NCI-H1694 treated with DMSO at 0.1 percent for 48 hours (cell line): Measurements from ENCODE around the gene ENPP1.

Experiments
- DNase-seq: peaks from one replicate; lab custom pipeline; 2025; lab: John Stamatoyannopoulos, UW

The ENPP1 gene

DNA sequence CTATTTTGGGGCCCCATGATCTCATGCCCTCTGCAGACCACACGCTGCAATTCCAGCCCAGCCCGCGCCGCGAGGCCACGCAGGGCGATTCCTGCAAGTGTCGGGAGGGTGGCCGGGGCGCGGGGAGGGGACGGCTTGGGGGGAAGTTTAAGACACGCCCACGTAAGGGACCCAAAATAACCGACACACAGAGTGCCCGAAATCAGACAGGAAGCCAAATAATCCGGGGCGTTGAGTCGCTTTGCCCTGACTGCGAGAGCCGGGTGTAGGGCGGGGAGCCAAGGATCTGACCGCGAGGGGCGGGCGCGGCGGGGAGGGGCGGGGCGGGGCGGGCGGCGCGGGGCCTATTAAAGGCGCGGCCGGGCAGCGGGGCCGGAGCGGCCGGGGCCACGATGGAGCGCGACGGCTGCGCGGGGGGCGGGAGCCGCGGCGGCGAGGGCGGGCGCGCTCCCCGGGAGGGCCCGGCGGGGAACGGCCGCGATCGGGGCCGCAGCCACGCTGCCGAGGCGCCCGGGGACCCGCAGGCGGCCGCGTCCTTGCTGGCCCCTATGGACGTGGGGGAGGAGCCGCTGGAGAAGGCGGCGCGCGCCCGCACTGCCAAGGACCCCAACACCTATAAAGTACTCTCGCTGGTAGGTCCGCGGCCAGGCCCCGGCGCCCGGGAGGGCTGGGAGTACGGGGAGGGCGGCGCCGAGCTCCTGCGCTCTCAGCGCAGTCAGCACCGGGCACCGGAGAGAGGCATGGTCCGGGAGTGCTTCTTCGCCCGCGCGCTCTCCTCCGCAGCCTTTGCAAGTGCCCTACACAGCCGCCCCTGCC, at the start of gene ENPP1:
TSS of gene ENPP1 (plus strand) at position 377 of the 816 bp plus-strand sequence. CDS start at position 393, 16 bp downstream.
- no peak for DNase-seq

- no peak for DNase-seq
Measured at GRCh38 chr6:131758920-131759319, 48.9 kb upstream of the ENPP1 start.

DNA sequence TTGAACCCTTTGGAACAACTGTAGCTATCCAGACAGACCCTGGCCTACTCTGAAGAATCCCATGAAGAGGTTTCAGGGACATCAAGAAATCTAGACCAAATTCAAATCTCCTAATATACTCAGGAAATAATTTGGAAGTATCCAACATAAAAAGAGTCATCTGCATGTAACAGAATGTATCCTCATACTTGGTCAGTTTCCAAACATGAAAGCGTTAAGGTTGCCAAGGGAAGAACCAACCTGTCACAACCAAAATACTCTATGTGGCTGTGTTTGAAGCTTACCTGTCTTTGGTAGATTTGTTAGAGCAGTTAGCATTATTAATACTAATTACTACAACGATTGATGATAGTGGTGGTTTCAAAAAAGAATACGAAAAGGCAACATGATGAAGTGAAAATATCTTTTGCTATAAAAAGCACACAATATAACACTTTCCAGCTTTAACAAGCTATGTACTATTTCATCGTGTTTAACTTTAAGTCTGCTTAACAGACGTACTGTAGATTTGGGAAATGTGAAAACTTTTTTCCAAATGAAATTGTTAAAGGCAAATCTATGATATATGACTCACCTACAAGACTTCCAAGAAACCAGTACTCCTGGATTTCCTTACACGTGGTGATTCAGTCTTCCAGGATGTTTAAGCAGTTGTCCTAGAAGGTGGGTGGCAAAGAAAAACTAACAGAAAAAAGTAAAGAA, 46.6 kb upstream of the ENPP1 start:
- DNase-seq: no peak

GRCh38 chr6:131761762-131762067, 46.1 kb upstream of the ENPP1 start:
- DNase-seq: no peak

DNA sequence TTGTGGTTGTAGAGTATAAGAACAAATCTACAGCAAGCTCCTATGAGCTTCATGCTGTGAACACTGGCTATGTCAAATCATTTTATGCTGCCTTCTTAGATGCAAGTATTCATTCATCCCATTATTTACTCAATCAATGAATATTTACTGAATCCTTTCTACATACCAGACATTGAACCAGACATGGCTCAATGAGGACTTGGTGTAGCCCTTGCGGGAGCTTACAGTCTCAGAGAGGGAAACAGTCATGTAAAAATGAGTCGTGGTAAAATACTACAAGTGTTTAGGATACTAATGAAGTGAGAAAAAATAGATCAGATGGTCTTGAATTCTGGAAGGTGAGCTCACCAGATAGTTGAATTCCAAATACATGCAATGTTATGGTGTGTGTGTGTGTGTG, 44.8 kb upstream of the ENPP1 start:
- DNase-seq: no peak

DNA sequence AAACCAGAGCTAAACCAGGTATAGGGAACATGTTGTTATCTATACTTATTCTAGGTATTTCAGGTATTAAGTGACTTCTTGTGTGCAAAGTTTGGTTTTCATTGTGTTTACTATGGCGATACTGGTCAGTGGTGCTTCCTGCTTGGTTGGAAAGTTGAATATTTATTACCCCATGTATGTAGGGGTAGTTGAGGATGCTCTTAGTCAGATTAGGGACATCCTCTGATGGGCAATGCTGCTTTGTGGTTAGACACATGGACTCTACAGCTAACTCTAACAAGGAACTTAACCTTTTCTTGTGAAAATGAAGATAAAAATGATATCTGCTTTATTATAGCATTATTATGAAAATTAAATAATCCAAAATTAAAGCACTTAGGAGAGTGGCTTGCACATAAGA, 44.1 kb upstream of the ENPP1 start:
- DNase-seq: no peak

DNA sequence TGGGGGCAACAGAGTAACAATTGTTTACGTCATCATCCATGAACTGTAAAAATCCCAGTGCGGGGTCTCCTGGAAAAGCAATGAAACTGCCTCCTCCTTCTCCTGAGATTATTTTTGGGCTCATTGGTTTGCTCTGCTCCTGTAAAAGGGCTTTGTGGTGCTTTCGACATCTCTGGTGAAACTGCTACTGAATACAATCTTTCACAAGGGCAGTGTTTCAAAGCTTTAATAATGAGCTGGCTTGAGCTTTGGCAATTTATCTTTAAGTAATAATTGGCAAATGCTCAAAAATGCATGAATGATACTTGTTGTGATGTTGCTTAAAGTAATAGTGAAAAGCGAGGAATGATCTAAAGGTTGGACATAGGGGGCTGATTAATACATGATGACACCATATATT, 43.5 kb upstream of the ENPP1 start:
- DNase-seq: no peak

DNA sequence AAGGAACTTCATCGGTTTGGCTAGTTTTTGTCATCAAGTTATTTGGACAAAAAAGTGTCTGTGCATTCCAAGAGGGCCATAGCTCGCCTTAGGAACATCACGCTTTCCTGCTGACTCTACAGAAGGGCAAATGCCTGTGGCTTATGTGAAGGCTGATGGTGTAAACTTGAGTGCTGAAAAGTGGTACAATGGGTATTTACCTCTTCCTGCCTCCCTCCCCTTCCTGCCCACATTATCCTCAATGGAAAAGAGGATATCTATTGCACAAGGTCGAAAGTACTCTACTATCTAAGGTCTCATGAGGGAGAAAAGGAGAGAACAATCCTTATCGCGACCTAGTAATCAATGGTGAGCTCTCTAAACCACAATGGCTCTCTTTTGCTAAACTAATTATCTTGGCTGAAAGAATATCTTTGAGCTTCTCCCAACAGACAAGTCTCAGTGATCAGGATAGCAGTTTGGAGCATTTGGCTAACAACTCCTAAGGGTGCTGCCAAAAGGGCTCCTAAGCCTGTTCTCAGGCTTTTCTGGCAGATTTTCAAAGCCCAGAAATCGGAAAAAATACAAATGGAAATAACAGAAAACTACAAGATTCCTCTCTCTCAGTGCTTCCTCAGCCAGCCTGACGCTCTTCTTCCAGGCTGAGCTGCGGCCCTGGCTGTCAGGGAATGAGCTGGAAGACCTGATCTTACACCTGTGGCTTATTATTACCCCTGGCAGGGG, 42.6 kb upstream of the ENPP1 start:
- no peak for DNase-seq

- no peak for DNase-seq
Measured at GRCh38 chr6:131765804-131766135, 42.0 kb upstream of the ENPP1 start.

DNA sequence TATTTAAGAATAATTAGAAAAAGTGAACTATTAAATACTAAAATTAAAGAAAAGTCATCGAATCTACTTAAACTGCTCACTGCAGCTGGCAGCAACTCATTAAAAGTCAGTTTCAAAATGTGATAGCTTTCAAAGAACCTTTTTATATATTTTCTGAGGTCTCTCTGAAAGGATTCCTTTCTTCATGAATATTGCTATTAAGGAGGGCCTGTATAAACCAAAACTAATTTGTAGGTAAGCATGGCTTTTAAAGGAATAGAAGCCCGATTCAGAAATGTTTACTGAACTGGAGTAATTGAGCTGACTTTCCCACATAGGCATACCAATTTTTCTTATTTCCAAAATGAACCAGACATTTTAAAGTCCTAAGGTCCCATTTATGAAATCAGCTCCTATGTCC, 41.2 kb upstream of the ENPP1 start:
- DNase-seq: no peak

GRCh38 chr6:131768964-131769363, 38.9 kb upstream of the ENPP1 start:
- DNase-seq: no peak

DNA sequence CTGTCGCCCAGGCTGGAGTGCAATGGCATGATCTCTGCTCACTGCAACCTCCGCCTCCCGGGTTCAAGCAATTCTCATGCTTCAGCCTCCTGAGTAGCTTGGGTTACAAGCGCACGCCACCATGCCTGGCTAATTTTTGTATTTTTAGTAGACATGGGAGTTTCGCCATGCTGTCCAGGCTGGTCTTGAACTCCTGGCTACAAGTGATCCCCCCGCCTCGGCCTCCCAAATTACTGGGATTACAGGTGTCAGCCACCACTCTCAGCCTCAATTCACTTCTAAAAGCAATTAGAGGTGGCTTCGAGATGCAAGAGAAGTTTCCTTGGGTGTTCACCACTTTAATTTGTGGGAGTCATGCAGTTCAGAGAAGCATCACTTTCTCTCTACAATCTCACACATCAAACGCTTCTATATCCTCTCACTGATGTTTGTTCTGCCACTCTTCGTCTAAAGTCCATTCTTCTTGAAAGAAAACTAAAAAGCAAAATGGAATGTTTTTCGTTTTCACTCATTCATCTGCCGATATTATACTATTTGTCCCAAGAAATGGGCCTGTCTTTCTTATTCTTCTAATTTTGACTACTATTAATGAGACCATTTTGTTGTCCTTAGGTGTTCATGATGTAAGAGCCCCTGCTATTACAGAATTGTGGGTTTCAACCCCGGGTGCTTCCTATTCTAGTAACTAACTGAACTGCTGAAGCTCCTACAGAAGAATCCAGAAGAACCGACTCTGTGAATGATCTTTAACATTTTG, 38.3 kb upstream of the ENPP1 start:
- no peak for DNase-seq

- no peak for DNase-seq
Measured at GRCh38 chr6:131770776-131771175, 37.0 kb upstream of the ENPP1 start.

- no peak for DNase-seq
Measured at GRCh38 chr6:131773284-131773950, 34.4 kb upstream of the ENPP1 start.

GRCh38 chr6:131775886-131776285, 31.9 kb upstream of the ENPP1 start:
- DNase-seq: no peak

- DNase-seq: no peak
Measured at GRCh38 chr6:131776985-131777384, 30.8 kb upstream of the ENPP1 start.

- no peak for DNase-seq
Measured at GRCh38 chr6:131778169-131778568, 29.7 kb upstream of the ENPP1 start.

DNA sequence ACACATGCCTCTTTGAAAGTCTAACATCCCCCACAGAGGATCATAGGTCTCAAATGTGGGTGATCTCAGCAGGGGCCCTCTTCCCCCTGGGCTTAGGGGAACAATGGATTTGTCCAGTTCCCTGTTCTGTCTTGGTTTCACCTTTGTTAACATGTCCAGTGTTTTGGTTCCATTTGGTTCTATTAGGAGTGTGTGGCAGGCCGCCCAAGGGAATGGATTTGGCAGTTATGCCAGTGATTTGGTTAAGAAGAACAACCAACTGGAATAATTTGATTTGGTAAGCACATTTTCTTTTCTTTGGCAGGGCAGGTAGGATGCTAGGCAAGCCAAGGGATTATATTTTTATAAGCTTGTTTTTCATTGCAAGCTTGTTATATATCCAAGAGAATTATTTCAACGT, 28.5 kb upstream of the ENPP1 start:
- no peak for DNase-seq

GRCh38 chr6:131780600-131780999, 27.2 kb upstream of the ENPP1 start:
- no peak for DNase-seq

DNA sequence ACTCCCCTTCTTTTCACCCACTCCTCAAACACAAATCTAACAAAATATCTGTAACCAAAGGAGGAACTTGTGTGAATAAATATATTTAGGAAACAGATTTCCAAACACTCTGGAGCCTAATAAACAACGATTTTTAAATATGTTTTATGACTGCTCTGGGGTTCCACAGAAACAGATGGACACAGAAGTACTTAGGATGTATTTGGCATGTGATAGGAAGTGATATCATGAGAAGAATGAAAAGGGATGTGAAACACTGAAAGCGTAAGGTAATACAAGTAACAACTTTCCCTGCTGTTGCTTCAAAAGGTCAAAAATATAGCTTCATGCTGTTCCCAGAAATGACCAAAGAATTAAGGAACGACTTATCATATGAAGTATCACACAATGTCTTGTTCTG, 26.1 kb upstream of the ENPP1 start:
- DNase-seq: no peak

GRCh38 chr6:131782764-131783163, 25.1 kb upstream of the ENPP1 start:
- DNase-seq: no peak

DNA sequence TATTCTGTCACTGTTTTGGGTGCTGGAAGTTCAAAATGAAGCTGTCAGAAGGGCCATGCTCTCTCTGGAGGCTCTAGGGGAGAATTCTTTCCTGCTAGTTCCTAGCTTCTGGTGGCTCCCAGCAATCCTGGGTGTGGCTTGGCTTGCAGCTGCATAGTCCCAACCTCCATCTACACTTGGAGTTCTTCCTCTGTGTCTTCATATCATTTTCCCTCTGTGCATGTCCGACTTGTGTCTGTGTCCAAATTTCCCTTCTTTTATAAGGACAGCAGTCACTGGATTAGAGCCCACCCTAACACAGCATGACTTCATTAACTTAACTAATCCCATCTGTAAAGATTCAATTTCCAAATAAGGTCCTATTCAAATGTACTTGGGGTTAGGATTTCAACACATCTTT, 23.3 kb upstream of the ENPP1 start:
- no peak for DNase-seq
